Tibial artery (tissue), 4 donors: Measurements from ENCODE around the gene ACP6.

Experiments
- DNase-seq, 2 donors: peaks; one replicate each; pipeline ENCODE4 v3.0.0-alpha.2; 2019
- H3K27ac ChIP-seq, 2 donors: fragments of 200-600 bp; sonication (generic) in 1 of 2; 1 replicate in 1 of 2; 2 replicates in 1 of 2; pipeline ENCODE4 v1.5.1; 2018 to 2019; ENCODE audit warnings: mild to moderate bottlenecking in 1 of 2
- H3K27me3 ChIP-seq, 2 donors: fragments of 200-600 bp; sonication (generic) in 1 of 2; one replicate each; pipeline versions ENCODE4 v1.5.1 to v1.6.0; 2016 to 2019
- H3K36me3 ChIP-seq, 3 donors: fragments of 200-600 bp; sonication (generic) in 2 of 3; one replicate each; pipeline ENCODE4 v1.5.1; 2016 to 2019; ENCODE audit warnings: mild to moderate bottlenecking in 2 of 3
- H3K4me1 ChIP-seq, 4 donors: fragments of 200-600 bp; sonication (generic) in 2 of 4; 1 replicate in 3 of 4; 2 replicates in 1 of 4; pipeline ENCODE4 v1.5.1; 2016 to 2019
- H3K4me3 ChIP-seq, 2 donors: fragments of 200-600 bp; sonication (generic) in 1 of 2; 1 replicate in 1 of 2; 2 replicates in 1 of 2; pipeline ENCODE4 v1.5.1; 2018 to 2019; ENCODE audit warnings: mild to moderate bottlenecking in 2 of 2
- H3K9me3 ChIP-seq, 3 donors: fragments of 200-600 bp; sonication (generic) in 1 of 3; one replicate each; pipeline ENCODE4 v1.5.1; 2016 to 2019
- intact Hi-C: fragments of 100-400 bp; cut with DNase I; formaldehyde crosslinking; loops from one replicate; pipeline ENCODE4 v1.15.0; 2023; ENCODE audit warnings: low total_unique reads
- TF ChIP-seq, protein P1 (sequence below), 2 experiments: fragments of 200-600 bp in 1 of 2; fragments of 450-650 bp in 1 of 2; IDR thresholded peaks; one replicate each; pipeline ENCODE4 v1.5.1; 2017 to 2019; ENCODE audit warnings: antibody characterized with exemption in 2 of 2, mild to moderate bottlenecking in 1 of 2, moderate library complexity in 1 of 2

The ACP6 gene

DNA sequence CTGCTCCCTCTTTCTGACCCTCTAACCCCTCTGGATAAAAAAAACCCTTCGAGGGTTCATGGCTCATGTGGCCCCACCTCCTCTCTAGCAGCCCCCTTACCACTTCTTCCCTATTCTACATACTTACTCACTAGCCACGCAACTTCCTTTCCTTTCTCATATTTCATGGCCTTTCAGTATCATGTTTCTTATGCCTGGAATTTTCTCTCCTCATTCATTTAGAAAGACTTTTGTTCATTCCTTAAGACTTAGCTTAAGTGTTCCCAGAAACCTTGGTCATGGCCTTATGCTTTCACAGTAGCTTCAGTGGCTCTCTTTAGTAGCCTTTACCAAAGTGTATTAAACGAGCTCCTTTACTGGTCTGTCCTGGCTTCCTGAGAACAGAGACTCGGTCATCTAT is 6.1 kb downstream of the ACP6 start:
- Histone ChIP-seq H3K36me3 (peaks cover 2 to 11% (median 6%) of the 10 kb centered on the region in 3 donors), H3K4me1 (peaks cover 0 to 12% (median 6%) of the 10 kb centered on the region in 4 donors), H3K9me3 (no peaks in the 10 kb centered on the region), H3K27ac (no peak overlapping the region), H3K4me3 (no peak overlapping the region), H3K27me3 (no peaks in the 10 kb centered on the region)
- TF ChIP-seq, protein P1, sequence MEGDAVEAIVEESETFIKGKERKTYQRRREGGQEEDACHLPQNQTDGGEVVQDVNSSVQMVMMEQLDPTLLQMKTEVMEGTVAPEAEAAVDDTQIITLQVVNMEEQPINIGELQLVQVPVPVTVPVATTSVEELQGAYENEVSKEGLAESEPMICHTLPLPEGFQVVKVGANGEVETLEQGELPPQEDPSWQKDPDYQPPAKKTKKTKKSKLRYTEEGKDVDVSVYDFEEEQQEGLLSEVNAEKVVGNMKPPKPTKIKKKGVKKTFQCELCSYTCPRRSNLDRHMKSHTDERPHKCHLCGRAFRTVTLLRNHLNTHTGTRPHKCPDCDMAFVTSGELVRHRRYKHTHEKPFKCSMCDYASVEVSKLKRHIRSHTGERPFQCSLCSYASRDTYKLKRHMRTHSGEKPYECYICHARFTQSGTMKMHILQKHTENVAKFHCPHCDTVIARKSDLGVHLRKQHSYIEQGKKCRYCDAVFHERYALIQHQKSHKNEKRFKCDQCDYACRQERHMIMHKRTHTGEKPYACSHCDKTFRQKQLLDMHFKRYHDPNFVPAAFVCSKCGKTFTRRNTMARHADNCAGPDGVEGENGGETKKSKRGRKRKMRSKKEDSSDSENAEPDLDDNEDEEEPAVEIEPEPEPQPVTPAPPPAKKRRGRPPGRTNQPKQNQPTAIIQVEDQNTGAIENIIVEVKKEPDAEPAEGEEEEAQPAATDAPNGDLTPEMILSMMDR (IDR thresholded peaks at IDR 0.05): no peak
- intact Hi-C loops: no loop called here
- no peak for DNase-seq

DNA sequence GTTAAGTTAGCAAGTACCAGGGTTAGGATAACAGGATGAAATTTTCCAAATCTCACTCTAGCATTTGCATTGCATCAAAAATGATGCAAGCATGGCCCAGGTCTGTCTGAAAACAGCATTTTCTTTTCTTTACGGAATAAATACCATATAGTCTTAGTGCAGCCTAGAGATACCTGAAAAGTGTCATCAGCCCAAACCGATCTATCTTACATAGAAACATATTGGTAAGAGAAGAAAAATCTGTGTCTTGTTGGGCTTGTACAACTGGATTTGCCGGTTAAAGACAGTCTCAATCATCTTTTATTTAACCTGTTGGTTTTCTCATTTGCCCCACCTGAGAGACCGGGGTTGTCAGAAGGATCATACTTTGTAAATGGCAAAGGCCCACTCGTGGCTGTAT is 15.8 kb downstream of the ACP6 start:
- Histone ChIP-seq H3K36me3 (peaks cover 65 to 96% (median 70%) of the 10 kb centered on the region in 3 donors), H3K4me1 (no peaks in the 10 kb centered on the region), H3K4me3 (no peak overlapping the region), H3K27me3 (no peaks in the 10 kb centered on the region), H3K9me3 (no peaks in the 10 kb centered on the region), H3K27ac (no peak overlapping the region)
- no peak for DNase-seq
- intact Hi-C loops: no loop called here
- TF ChIP-seq, protein P1 (IDR thresholded peaks at IDR 0.05): no peak

DNA sequence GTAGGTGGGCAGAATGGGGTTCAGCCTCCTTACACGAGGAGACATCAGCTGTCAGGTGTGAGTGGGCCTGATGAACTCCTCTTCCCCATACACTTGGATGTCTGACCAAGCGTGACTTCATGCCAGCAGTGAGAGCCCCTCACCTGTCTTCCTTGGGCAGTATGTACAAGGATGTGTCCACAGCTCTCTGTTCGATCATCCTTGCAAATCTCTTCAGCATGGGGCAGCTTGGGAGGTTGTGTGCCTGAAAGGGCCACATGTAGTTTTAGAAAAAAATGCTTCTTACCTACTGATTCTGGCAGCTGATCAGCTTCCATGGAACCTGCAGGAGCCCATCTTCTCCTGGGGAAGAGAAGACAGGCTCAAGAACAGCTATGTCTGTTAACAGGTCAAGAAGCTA is 18.0 kb downstream of the ACP6 start:
- TF ChIP-seq, protein P1 (IDR thresholded peaks at IDR 0.05): no peak
- H3K4me3 ChIP-seq: no peak overlapping the region
- no peaks in the 10 kb centered on the region for H3K27me3 ChIP-seq
- peaks cover 69 to 96% (median 71%) of the 10 kb centered on the region in 3 donors for H3K36me3 ChIP-seq
- H3K4me1 ChIP-seq: no peaks in the 10 kb centered on the region
- H3K27ac ChIP-seq: no peak overlapping the region
- intact Hi-C loops: no loop called here
- no peak for DNase-seq
- H3K9me3 ChIP-seq: no peaks in the 10 kb centered on the region

DNA sequence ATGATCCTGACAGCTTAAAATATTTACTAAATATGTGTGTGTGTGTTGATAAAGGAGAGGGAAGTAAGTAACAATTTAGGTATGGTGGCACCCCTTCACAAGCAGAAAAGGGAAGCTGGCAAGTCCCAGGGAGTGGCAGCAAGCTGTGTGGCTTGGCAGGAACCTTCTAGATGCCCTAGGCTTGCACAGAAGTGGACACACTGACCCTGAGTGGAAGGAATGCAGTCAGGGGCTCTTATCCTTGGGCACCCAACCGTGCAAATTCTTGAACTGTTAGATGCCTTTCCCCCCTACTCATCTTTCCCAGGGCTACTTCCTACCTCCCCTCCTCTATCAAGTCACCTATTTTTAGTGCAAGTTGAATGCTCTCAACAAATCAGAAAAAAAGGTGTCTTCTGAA is 18.9 kb downstream of the ACP6 start:
- H3K27ac ChIP-seq: no peak overlapping the region
- intact Hi-C loops: no loop called here
- DNase-seq: no peak
- no peaks in the 10 kb centered on the region for H3K9me3 ChIP-seq
- peaks cover 66 to 98% (median 69%) of the 10 kb centered on the region in 3 donors for H3K36me3 ChIP-seq
- H3K27me3 ChIP-seq: no peaks in the 10 kb centered on the region
- TF ChIP-seq, protein P1 (IDR thresholded peaks at IDR 0.05): no peak
- H3K4me3 ChIP-seq: no peak overlapping the region
- no peaks in the 10 kb centered on the region for H3K4me1 ChIP-seq

DNA sequence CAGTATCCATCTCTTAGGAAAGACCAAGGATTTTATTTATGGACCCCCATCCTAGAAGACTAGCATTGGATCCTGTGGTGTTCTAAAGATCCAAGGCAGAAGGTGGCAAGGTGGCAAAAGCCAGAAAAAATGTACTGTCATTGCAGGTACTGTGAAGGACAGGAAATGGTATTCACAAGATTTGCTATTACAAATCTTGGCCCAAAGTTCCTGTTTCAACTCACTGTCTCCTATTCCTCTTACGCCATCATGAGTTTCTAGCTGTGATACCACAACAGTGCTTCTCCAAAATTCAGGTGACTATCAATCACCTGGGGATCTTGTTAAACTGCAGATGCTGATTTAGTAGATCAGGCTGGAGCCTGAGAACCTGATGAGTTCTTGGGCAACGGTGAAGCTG is 21.4 kb downstream of the ACP6 start:
- Histone ChIP-seq H3K27me3 (no peaks in the 10 kb centered on the region), H3K27ac (no peak overlapping the region), H3K9me3 (no peaks in the 10 kb centered on the region), H3K36me3 (peaks cover 53 to 95% (median 58%) of the 10 kb centered on the region in 3 donors), H3K4me1 (no peaks in the 10 kb centered on the region), H3K4me3 (no peak overlapping the region)
- DNase-seq: no peak
- TF ChIP-seq, protein P1 (IDR thresholded peaks at IDR 0.05): no peak
- intact Hi-C loops: no loop called here
